Measurements from ENCODE around the gene TBK1. TPM values are rescaled to one million over a fixed set of nuclear protein-coding genes. Genes with fewer than 3 reads are reported as not detected.

Gene TBK1
- total RNA-seq, 1 experiment from 2014 or later: 23.6 TPM

- H3K27me3 Mint-ChIP-seq (ENCODE audit: low read depth): no peaks in the 10 kb centered on the region; the same call in 1 of the 2 replicates
- no peak overlapping the region for H3K4me2 ChIP-seq (ENCODE audit: insufficient read depth, insufficient read length, low read length)
- H2BK15ac ChIP-seq (ENCODE audit: low read depth, low read length): no peak overlapping the region
- H3K27me3 ChIP-seq (ENCODE audit: insufficient read depth, low read length): no peaks in the 10 kb centered on the region
- H2BK20ac ChIP-seq (ENCODE audit: low read depth, low read length, poor library complexity, severe bottlenecking): no peak overlapping the region
- H4K8ac ChIP-seq (replicated peaks; ENCODE audit: insufficient read length, low read depth, low read length): no peak overlapping the region
- no CpG with 5 or more reads among the region's 2 CpGs for WGBS (ENCODE audit: extremely low coverage, insufficient read length, low lambda C conversion rate)
- H3K9me3 ChIP-seq (ENCODE audit: control insufficient read depth, low read depth, low read length): no peaks in the 10 kb centered on the region
- H3K4me3 Mint-ChIP-seq: no peak overlapping the region
- no peak overlapping the region for H2BK12ac ChIP-seq (ENCODE audit: insufficient read length, low read depth, low read length)
- no peaks in the 10 kb centered on the region for H4K20me1 ChIP-seq (ENCODE audit: control insufficient read depth, insufficient read depth, insufficient read length)
- H4K5ac ChIP-seq (ENCODE audit: insufficient read length, low read depth, low read length): no peak overlapping the region
- H3K4me1 Mint-ChIP-seq: peaks cover 5% of the 10 kb centered on the region in 2 experiments
- no peak overlapping the region for H3K18ac ChIP-seq (ENCODE audit: insufficient read length, low read depth, low read length)
- H2BK5ac ChIP-seq (ENCODE audit: insufficient read length, low read length): no peak overlapping the region
- H3K14ac ChIP-seq (ENCODE audit: insufficient read depth, low read length): no peak overlapping the region
- H3K27ac ChIP-seq (ENCODE audit: insufficient read length, low read depth, low read length): no peak overlapping the region
- H3K4ac ChIP-seq (ENCODE audit: low read depth, low read length): no peak overlapping the region
- no peak overlapping the region for H2AFZ ChIP-seq (ENCODE audit: low read length)
- H2BK120ac ChIP-seq (ENCODE audit: low read depth, low read length, poor library complexity, severe bottlenecking): no peak overlapping the region
- H2AK5ac ChIP-seq (ENCODE audit: insufficient read length, low read length): no peak overlapping the region
- no peaks in the 10 kb centered on the region for H3K23me2 ChIP-seq (ENCODE audit: insufficient read length, low read depth, low read length, poor library complexity, severe bottlenecking)
- H3K9ac ChIP-seq (ENCODE audit: extremely low read depth, insufficient read length, low read length): no peak overlapping the region
- H4K91ac ChIP-seq (ENCODE audit: insufficient read length, low read depth, low read length): no peak overlapping the region
- H3K27ac Mint-ChIP-seq: no peak overlapping the region
- no peaks in the 10 kb centered on the region for H3K79me1 ChIP-seq (ENCODE audit: insufficient read depth, low read depth, low read length, poor library complexity, severe bottlenecking)
- DNase-seq: no peak
- no peak overlapping the region for H3K56ac ChIP-seq (ENCODE audit: insufficient read length, low read depth, low read length)
- peaks cover 33 to 77% (median 69%) of the 10 kb centered on the region in 3 experiments for H3K36me3 Mint-ChIP-seq (ENCODE audit: insufficient read depth in 1 of 3, low read depth in 3 of 3)
- H3K23ac ChIP-seq (ENCODE audit: insufficient read length, low read depth, low read length): no peak overlapping the region
- no peak overlapping the region for H3T11ph ChIP-seq (ENCODE audit: low read length)
- TF ChIP-seq, protein P1, sequence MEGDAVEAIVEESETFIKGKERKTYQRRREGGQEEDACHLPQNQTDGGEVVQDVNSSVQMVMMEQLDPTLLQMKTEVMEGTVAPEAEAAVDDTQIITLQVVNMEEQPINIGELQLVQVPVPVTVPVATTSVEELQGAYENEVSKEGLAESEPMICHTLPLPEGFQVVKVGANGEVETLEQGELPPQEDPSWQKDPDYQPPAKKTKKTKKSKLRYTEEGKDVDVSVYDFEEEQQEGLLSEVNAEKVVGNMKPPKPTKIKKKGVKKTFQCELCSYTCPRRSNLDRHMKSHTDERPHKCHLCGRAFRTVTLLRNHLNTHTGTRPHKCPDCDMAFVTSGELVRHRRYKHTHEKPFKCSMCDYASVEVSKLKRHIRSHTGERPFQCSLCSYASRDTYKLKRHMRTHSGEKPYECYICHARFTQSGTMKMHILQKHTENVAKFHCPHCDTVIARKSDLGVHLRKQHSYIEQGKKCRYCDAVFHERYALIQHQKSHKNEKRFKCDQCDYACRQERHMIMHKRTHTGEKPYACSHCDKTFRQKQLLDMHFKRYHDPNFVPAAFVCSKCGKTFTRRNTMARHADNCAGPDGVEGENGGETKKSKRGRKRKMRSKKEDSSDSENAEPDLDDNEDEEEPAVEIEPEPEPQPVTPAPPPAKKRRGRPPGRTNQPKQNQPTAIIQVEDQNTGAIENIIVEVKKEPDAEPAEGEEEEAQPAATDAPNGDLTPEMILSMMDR (conservative IDR thresholded peaks at IDR 0.05): no peak
- H3K4me1 ChIP-seq (ENCODE audit: insufficient read depth, low read length): no peaks in the 10 kb centered on the region
- no peaks in the 10 kb centered on the region for H3K9me3 Mint-ChIP-seq
- H3K79me2 ChIP-seq (ENCODE audit: insufficient read depth, low read length): no peaks in the 10 kb centered on the region
Observed at GRCh38 chr12:64445490-64445889, 6.4 kb upstream of the TBK1 start.
